H1 (cell line): ENCODE data around the gene GGT6. TPM values are rescaled to one million over a fixed set of nuclear protein-coding genes. Genes with fewer than 3 reads are reported as not detected.

ENCODE experiments used
- HDAC6 ChIP-seq: IDR thresholded peaks from one replicate; pipeline ENCODE4 v1.7.1; 2012; ENCODE audit warnings: low read depth, mild to moderate bottlenecking, inconsistent platforms, low read length, moderate library complexity
- KDM1A ChIP-seq: fragments of 200-600, 300-600 bp; sonication (generic); IDR thresholded peaks from 2 replicates; pipeline ENCODE4 v1.7.1; 2016; ENCODE audit warnings: mild to moderate bottlenecking, low read length, borderline replicate concordance
- YY1 ChIP-seq: IDR thresholded peaks from 2 replicates; pipeline ENCODE4 v1.6.1; 2011; ENCODE audit warnings: low read depth, mild to moderate bottlenecking, low read length
- polyA plus RNA-seq, 7 experiments: library from polyadenylated mRNA; depleted of rRNA in 3 of 7; stranded (reverse) in 5 of 7; unstranded in 2 of 7; fragments of >200 nt in 5 of 7; fragments of 200-250 nt in 2 of 7; gene quantifications; 1 replicate in 5 of 7; 2 replicates in 1 of 7; 4 replicates in 1 of 7; pipeline versions ENCODE4 v1.2.1 to v1.2.3, GENCODE V29; 2011 to 2013; ENCODE audit warnings: missing spikeins in 2 of 7, mixed read lengths in 2 of 7
- total RNA-seq: library from RNA; stranded (reverse); fragmentation: NEBNext Ultra II Directional; extraction: Animal tissue kit (Norgen Biotek cat#: 25700); gene quantifications from 2 replicates; pipeline ENCODE4 v1.2.1, GENCODE V29; 2021
- TF ChIP-seq, protein P1 (sequence below): fragments of 300-600 bp; sonication (generic); IDR thresholded peaks from 2 replicates; pipeline ENCODE4 v1.7.1; 2012; ENCODE audit warnings: low read length, moderate library complexity, mild to moderate bottlenecking, inconsistent platforms; ENCODE audit not compliant: insufficient replicate concordance

GGT6 gene
- total and polyA plus RNA-seq, 2 of the 8 experiments (the other 6 are each of a cell fraction or from before 2014, with no cell fraction given), result 0.18 TPM; not detected in 1

DNA sequence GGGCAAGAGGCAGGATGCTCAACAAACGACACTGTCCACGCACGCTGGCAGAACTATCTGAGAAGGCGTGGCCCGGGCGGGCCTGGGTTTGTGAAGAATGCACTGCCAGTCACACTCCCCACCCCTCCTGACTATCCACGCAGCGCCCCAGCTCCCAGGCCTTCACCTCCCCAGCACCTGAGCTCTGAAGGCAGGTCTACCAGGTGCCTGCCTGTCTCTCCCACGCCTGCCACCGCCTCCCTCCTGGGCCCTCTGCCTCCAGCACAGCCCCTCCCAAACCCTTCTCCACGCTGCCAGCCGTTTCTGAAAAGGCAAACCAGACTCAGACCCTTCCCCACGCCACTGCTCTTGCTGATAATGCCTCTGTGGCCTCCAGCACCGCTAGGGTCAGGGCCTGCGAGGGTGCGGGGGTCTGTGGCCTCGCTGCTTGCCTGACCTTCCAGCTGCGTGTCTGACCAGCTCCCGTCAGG, 16.8 kb downstream of the GGT6 start (continued):
- TF ChIP-seq, protein P1, sequence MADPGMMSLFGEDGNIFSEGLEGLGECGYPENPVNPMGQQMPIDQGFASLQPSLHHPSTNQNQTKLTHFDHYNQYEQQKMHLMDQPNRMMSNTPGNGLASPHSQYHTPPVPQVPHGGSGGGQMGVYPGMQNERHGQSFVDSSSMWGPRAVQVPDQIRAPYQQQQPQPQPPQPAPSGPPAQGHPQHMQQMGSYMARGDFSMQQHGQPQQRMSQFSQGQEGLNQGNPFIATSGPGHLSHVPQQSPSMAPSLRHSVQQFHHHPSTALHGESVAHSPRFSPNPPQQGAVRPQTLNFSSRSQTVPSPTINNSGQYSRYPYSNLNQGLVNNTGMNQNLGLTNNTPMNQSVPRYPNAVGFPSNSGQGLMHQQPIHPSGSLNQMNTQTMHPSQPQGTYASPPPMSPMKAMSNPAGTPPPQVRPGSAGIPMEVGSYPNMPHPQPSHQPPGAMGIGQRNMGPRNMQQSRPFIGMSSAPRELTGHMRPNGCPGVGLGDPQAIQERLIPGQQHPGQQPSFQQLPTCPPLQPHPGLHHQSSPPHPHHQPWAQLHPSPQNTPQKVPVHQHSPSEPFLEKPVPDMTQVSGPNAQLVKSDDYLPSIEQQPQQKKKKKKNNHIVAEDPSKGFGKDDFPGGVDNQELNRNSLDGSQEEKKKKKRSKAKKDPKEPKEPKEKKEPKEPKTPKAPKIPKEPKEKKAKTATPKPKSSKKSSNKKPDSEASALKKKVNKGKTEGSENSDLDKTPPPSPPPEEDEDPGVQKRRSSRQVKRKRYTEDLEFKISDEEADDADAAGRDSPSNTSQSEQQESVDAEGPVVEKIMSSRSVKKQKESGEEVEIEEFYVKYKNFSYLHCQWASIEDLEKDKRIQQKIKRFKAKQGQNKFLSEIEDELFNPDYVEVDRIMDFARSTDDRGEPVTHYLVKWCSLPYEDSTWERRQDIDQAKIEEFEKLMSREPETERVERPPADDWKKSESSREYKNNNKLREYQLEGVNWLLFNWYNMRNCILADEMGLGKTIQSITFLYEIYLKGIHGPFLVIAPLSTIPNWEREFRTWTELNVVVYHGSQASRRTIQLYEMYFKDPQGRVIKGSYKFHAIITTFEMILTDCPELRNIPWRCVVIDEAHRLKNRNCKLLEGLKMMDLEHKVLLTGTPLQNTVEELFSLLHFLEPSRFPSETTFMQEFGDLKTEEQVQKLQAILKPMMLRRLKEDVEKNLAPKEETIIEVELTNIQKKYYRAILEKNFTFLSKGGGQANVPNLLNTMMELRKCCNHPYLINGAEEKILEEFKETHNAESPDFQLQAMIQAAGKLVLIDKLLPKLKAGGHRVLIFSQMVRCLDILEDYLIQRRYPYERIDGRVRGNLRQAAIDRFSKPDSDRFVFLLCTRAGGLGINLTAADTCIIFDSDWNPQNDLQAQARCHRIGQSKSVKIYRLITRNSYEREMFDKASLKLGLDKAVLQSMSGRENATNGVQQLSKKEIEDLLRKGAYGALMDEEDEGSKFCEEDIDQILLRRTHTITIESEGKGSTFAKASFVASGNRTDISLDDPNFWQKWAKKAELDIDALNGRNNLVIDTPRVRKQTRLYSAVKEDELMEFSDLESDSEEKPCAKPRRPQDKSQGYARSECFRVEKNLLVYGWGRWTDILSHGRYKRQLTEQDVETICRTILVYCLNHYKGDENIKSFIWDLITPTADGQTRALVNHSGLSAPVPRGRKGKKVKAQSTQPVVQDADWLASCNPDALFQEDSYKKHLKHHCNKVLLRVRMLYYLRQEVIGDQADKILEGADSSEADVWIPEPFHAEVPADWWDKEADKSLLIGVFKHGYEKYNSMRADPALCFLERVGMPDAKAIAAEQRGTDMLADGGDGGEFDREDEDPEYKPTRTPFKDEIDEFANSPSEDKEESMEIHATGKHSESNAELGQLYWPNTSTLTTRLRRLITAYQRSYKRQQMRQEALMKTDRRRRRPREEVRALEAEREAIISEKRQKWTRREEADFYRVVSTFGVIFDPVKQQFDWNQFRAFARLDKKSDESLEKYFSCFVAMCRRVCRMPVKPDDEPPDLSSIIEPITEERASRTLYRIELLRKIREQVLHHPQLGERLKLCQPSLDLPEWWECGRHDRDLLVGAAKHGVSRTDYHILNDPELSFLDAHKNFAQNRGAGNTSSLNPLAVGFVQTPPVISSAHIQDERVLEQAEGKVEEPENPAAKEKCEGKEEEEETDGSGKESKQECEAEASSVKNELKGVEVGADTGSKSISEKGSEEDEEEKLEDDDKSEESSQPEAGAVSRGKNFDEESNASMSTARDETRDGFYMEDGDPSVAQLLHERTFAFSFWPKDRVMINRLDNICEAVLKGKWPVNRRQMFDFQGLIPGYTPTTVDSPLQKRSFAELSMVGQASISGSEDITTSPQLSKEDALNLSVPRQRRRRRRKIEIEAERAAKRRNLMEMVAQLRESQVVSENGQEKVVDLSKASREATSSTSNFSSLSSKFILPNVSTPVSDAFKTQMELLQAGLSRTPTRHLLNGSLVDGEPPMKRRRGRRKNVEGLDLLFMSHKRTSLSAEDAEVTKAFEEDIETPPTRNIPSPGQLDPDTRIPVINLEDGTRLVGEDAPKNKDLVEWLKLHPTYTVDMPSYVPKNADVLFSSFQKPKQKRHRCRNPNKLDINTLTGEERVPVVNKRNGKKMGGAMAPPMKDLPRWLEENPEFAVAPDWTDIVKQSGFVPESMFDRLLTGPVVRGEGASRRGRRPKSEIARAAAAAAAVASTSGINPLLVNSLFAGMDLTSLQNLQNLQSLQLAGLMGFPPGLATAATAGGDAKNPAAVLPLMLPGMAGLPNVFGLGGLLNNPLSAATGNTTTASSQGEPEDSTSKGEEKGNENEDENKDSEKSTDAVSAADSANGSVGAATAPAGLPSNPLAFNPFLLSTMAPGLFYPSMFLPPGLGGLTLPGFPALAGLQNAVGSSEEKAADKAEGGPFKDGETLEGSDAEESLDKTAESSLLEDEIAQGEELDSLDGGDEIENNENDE, result no peak
- TF ChIP-seq YY1 (no peak), KDM1A (no peak), HDAC6 (no peak)
